HG03095 (cell line): ENCODE measurements around the gene VPS35.
"Not testable (repeated sequence)": the region's sequence is repeated elsewhere in the genome, so short reads cannot be mapped to it uniquely, and the experiment has no call there.

Experiments used
- ATAC-seq: cut with Tn5 transposase; IDR thresholded peaks from one replicate; pipeline ENCODE4 v1.9.1; 2021; ENCODE audit warnings: moderate library complexity; ENCODE audit not compliant: unreplicated experiment

The VPS35 gene

GRCh38 chr16:46673320-46674013, 15.5 kb downstream of the VPS35 start:
- no peak for ATAC-seq

GRCh38 chr16:46662123-46662522, 26.9 kb downstream of the VPS35 start:
- no peak for ATAC-seq

DNA sequence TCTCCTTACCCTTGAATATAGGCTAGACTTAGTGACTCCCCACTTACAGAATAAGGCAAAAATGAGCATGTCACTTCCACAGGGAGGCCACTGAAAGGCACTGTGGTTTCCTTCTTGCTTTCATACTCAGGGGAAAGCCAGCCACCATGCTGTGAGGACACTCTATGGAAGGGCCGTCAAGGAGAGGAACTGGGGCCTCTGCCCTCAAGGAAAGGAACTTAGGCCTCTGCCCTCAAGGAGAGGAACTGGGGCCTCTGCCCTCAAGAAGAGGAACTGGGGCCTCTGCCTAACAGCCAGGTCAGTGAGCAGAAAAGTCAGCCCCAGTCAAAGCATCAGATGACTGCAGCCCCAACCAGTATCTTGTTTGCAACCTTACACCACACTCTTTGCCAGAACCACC, 30.1 kb downstream of the VPS35 start:
- peak; percentile 93 for ATAC-seq

DNA sequence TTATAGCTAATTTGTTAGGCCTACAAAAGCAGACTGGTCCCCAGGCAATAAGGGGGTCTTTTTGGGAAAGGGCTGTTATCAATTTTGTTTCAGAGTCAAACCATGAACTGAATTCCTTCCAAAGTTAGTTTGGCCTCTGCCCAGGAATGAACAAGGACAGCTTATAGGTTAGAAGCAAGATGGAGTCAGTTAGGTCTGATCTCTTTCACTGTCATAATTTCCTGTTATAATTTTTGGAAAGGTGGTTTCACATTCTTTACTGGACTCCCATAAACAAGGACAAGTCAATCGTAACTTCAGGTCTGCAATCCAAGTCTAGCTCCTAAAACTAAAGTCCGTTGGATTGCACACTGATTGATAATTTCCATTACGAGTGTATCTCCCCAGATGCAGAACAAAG, 37.7 kb downstream of the VPS35 start:
- ATAC-seq, result no peak

DNA sequence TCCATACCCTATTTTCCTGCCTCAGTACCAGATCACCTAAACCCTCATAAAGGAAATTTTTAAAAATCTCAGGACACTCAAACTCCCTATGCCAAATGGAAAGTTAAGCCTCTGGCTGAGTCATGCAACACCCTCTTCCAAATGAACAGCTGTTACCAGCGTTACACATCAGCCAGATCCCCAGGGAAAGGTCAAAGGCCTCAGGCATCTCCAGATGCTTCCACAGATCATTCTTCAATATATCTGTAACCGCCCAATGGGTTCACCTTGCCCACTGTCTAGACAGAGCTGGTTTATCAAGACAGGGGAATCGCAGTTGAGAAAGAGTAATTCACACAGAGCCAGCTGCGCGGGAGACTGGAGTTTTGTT, 38.7 kb downstream of the VPS35 start:
- ATAC-seq, result no peak

DNA sequence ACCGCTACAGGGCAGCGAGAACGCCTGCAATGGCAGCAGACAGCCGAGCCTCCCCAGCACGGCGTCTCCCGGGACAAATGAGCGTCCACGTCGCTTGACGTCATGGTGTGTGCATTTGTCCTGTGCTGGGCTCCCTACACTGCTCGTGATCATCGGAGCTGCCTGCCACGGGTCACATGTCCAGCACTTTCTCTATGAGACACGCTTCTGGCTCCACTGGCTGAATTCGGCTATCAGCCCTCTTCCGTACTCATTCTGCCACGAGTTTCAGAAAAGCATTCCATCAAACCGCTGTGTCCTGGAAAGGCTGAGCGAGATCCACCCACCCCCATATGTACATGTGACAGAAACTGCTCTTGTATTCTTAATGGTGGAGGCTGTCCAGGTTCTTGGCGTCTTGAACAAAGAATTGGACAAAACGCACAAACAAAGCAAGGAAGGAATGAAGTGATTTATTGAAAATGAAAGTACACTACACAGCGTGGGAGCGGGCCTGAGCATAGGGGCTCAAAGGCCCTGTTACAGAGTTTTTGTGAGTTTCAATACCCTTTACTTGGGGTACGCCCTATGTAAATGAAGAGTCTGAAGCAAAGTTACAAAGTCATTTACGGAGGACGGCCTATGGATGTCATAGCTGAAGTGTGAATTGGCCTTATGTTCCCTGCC, 39.3 kb downstream of the VPS35 start:
- no peak for ATAC-seq

DNA sequence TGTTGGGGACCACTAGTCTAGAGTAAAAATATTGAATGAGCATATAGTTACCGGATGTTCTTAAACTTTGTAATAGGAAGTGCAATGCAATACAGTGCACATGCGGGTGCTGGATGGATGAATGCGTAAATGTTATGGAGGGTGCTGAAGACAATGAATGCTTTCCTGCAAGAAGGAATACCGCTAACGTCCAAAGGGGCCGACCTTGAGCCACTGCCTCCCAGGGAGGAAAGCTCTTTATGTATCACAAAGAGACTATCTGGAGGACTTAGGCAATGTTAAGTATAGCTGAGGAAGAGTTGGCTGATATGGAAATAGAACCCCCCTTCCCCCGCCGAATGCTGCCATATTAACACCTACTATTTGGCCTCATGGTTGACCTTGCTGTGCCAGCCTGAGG, 40.3 kb downstream of the VPS35 start:
- ATAC-seq, result no peak

- no peak for ATAC-seq
Observed at GRCh38 chr16:46638947-46639925, 49.7 kb downstream of the VPS35 start.

DNA sequence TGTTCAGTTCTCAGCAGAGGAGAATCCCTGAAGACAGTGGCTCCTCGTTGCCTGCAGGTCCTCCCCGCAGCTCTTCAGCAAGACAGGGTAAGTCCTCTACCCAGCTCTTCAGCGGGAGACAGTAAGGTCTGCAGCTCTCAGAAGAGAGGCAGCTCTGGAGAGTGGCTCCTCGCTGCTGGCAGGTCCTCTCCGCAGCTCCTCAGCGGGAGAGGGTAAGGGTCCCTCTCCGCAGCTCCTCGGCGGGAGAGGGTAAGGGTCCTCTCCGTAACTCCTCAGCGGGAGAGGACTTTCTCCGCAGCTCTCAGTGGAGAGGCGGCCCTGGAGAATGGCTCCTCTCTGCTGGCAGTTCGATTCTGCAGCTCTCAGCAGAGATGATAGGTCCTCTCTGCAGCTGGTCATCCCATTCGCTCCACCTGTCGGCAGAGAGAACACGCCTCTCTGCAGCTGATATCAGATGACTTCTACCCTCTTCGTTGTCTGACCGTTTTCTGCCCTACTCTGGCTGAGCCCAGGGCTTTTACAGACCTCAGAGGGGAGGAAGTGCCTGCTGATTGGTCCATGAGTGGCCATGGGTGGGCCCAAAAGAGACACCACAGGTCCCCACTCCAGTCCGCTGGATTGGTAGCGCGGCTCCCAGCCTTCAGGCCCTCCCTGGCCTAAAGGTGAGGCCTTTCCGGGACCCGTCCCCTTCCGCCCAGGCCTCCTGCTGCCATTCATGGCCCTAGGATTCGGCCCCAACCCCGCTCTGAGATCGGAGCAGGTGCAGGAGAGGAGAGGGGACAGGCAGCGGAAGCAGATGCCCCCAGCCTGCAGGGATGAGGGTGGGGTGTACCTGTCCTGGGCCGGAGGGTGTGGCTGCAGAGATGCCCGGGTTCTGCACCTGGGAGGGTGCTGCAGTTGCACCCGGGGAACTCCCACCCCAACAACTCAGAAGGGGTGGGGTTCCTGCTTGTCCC, 55.9 kb downstream of the VPS35 start:
- no peak for ATAC-seq

GRCh38 chr16:46629331-46630219, 59.4 kb downstream of the VPS35 start:
- no peak for ATAC-seq

DNA sequence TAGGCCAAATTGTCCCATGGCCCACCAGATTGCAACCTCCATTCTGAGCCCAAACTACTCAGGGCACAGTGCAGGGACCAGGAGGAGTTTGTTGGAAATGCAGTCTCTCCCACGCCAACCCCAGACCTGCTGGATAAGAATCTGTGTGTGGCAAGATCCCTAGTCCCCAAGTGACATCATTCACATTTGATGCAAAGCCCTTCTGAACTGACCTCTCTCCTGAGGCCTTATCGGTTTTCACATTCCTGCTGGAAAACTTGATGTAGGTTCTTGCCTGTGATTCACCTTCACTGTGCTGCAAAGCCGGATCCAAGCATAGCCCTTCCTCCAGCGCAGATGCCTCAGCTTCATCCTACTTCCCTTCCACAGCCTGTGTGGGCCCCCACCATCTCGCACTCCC, 61.2 kb downstream of the VPS35 start:
- no peak for ATAC-seq

GRCh38 chr16:46626681-46627080, 62.3 kb downstream of the VPS35 start:
- ATAC-seq, result not testable (repeated sequence)

GRCh38 chr16:46624862-46625261, 64.1 kb downstream of the VPS35 start:
- ATAC-seq, result not testable (repeated sequence)

DNA sequence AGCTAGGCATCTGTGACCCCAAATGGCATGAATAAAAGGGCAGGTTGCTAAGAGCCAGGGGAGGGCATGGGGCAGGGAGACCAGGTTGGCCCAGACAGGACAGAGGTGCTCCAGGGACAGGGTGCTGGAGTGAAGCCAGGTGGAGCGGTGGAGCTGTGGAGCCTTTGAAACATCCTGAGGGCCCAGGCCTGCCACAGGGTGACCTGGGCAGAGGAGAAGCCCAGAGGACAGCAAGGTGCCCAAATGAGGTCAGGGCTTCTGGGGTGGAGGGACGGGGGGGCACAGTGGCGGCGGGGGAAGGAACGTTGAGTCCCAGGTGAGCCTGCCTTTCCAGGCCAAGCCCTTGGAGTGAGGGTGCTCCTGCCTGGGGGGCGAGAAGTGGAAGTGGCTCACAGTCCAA, 65.3 kb downstream of the VPS35 start:
- not testable (repeated sequence) for ATAC-seq

- ATAC-seq, result not testable (repeated sequence)
Observed at GRCh38 chr16:46623246-46623645, 65.7 kb downstream of the VPS35 start.

DNA sequence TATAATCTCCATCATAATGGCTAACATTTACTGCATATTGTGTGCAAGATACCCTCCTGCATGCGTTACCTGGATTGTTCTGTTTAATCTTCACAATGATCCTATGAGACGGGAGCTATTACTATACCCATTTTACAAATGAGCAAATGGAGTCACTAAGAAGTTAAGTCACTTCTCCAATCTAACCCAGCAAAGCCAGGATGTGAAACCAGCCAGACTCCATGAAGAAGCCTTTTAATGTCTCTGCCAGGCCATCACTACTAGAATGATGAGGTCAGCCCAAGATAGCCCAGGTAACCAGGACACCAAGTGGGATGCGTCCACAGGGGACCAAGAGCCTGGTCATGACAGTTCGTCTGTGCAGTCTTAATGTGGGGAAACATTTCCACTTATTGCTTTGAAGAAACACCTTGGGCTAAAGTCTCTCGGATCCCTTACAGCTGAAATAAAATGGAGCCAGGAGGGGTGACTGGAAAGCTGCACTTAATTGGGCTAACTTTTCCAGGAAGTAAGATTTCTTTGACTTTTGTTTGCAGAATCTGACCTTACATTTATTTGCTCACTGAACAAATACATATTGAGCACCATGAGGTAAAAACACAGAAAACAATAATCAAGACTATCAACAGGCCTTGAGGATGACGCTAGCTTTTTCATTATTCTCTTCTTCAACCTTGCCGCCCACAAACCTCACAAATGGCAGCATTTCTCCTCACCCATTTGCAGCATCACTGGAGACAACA, 66.9 kb downstream of the VPS35 start:
- ATAC-seq, result no peak

GRCh38 chr16:46621006-46621933, 67.7 kb downstream of the VPS35 start, which contains the start of gene SHCBP1:
SHCBP1 (minus strand) TSS chr16:46621379; CDS start chr16:46621359, 20 bp downstream.
- peak; percentile 91 for ATAC-seq
